CD4-positive, alpha-beta T cell (primary cell): Measurements from ENCODE around the gene CYBRD1. TPM values are rescaled to one million over a fixed set of nuclear protein-coding genes. Genes with fewer than 3 reads are reported as not detected.

Experiments
- ATAC-seq: fragments of 200-7000 bp; cut with Tn5 transposase; one replicate; pipeline ENCODE4 v1.10.0; 2022; ENCODE audit warnings: mild to moderate bottlenecking; ENCODE audit not compliant: poor library complexity
- CTCF ChIA-PET: fragments of 350-600 bp; sonication (Branson Sonifier 250); formaldehyde crosslinking; loops from one replicate; lab custom pipeline; 2021; ENCODE audit warnings: antibody characterized with exemption, inconsistent platforms; lab: Charles Lee
- POLR2A ChIA-PET: fragments of 350-600 bp; sonication (Branson Sonifier 250); formaldehyde crosslinking; loops from one replicate; lab custom pipeline; 2021; ENCODE audit warnings: antibody characterized with exemption, inconsistent platforms; lab: Charles Lee
- DNase-seq, 14 experiments: peaks; one replicate each; pipeline ENCODE4 v3.0.0-alpha.2; 2013 to 2020; ENCODE audit warnings: mixed read lengths in 2 of 14
- H3K27ac ChIP-seq, 2 donors: one replicate each; pipeline versions ENCODE4 v1.5.1 to v1.7.0; 2013; ENCODE audit warnings: low read length in 2 of 2, low read depth in 1 of 2, mild to moderate bottlenecking in 1 of 2
- H3K27me3 ChIP-seq, 2 experiments: 1 replicate in 1 of 2; 2 replicates in 1 of 2; pipeline versions ENCODE4 v1.6.1 to v1.7.0; 2013; ENCODE audit warnings: low read length in 2 of 2, control low read depth in 1 of 2, mild to moderate bottlenecking in 1 of 2, moderate library complexity in 1 of 2; ENCODE audit not compliant: insufficient read depth in 2 of 2, control insufficient read depth in 1 of 2
- H3K36me3 ChIP-seq: one replicate; pipeline ENCODE4 v1.6.1; 2013; ENCODE audit warnings: low read length, control low read depth; ENCODE audit not compliant: insufficient read depth
- H3K4me1 ChIP-seq: one replicate; pipeline ENCODE4 v1.6.1; 2013; ENCODE audit warnings: low read length, control low read depth; ENCODE audit not compliant: insufficient read depth
- H3K4me3 ChIP-seq: one replicate; pipeline ENCODE4 v1.5.1; 2013; ENCODE audit warnings: mild to moderate bottlenecking, low read length, moderate library complexity
- H3K9me3 ChIP-seq, 2 experiments: 1 replicate in 1 of 2; 2 replicates in 1 of 2; pipeline versions ENCODE4 v1.6.1 to v1.7.0; 2013; ENCODE audit warnings: low read length in 2 of 2, mild to moderate bottlenecking in 2 of 2, control low read depth in 1 of 2, moderate library complexity in 1 of 2; ENCODE audit not compliant: control insufficient read depth in 1 of 2, insufficient read depth in 1 of 2
- H3K27ac Mint-ChIP-seq: one replicate; pipeline ENCODE4 v1.8.0; 2020; ENCODE audit warnings: mixed read lengths
- H3K27me3 Mint-ChIP-seq: one replicate; pipeline ENCODE4 v1.8.0; 2021; ENCODE audit warnings: mixed read lengths
- H3K36me3 Mint-ChIP-seq: one replicate; pipeline ENCODE4 v1.8.0; 2021; ENCODE audit warnings: low read depth, mixed read lengths
- H3K4me1 Mint-ChIP-seq: one replicate; pipeline ENCODE4 v1.8.0; 2021; ENCODE audit warnings: low read depth, mixed read lengths
- H3K4me3 Mint-ChIP-seq: one replicate; pipeline ENCODE4 v1.8.0; 2020; ENCODE audit warnings: mild to moderate bottlenecking, mixed read lengths
- H3K9me3 Mint-ChIP-seq: one replicate; pipeline ENCODE4 v1.8.0; 2020; ENCODE audit warnings: mixed read lengths
- CTCF ChIP-seq: fragments of 200-600 bp; IDR thresholded peaks from one replicate; pipeline ENCODE4 v1.8.0; 2022; ENCODE audit warnings: antibody characterized with exemption, mild to moderate bottlenecking
- intact Hi-C, 2 experiments: fragments of 100-400 bp; cut with DNase I in 1 of 2; cut with micrococcal nuclease in 1 of 2; formaldehyde crosslinking; loops; one replicate each; pipeline versions ENCODE4 v1.15.1 to v1.9.0; 2023 to 2025; cut with DNase I, micrococcal nuclease
- total RNA-seq, 174 experiments: library from RNA in 2 of 174; stranded (reverse) in 2 of 174; gene quantifications; one replicate each; pipeline ENCODE4 v1.2.3 and lab custom pipeline; 2021 to 2026

The CYBRD1 gene
- total RNA-seq, 2 experiments from 2014 or later, result 0.27 to 0.45 TPM

- DNase-seq (no peak), ATAC-seq (no peak)
- intact Hi-C loops, result loop anchor here in 1 of 2 experiments (5.0 kb wide), 1 partner anchor 880 kb away; no protein-coding TSS in a partner anchor
- Mint-ChIP-seq H3K27ac (no peak overlapping the region), H3K27me3 (peaks cover 4% of the 10 kb centered on the region), H3K36me3 (no peaks in the 10 kb centered on the region), H3K4me3 (no peak overlapping the region), H3K9me3 (no peaks in the 10 kb centered on the region), H3K4me1 (peaks cover 6% of the 10 kb centered on the region)
- H3K4me1 ChIP-seq, result no peaks in the 10 kb centered on the region
- no peak overlapping the region for H3K27ac ChIP-seq
- no peaks in the 10 kb centered on the region for H3K36me3 ChIP-seq
- H3K9me3 ChIP-seq, result no peaks in the 10 kb centered on the region
- ChIA-PET POLR2A (no interaction called here), CTCF (no interaction called here)
- peaks cover 0 to 4% of the 10 kb centered on the region in 2 experiments for H3K27me3 ChIP-seq
- H3K4me3 ChIP-seq, result no peak overlapping the region
- no peak for TF ChIP-seq CTCF
These were observed 80.1 kb downstream of the CYBRD1 start for GRCh38 chr2:171602352-171602751.

Other genes starting within 250 kb of the CYBRD1 start
- gene METTL8, start 88.5 kb upstream of the CYBRD1 start, total RNA-seq, result 10 to 100 TPM in 1 of 2 experiments, 1 to 10 TPM in 1; 9.7 to 11.5 TPM
- gene DCAF17, start 88.2 kb upstream of the CYBRD1 start, total RNA-seq, result 10 to 100 TPM; 13.0 to 14.3 TPM
- 10 to 100 TPM; 10.5 to 11.6 TPM for gene DYNC1I2, start 165.0 kb downstream of the CYBRD1 start, total RNA-seq